GM19035 (cell line): ENCODE results near the gene EAF1.
"Not testable (repeated sequence)": the region's sequence is repeated elsewhere in the genome, so short reads cannot be mapped to it uniquely, and the experiment has no call there.

Source experiments
- ATAC-seq: cut with Tn5 transposase; IDR thresholded peaks from one replicate; pipeline ENCODE4 v1.9.1; 2021; ENCODE audit not compliant: unreplicated experiment

EAF1 gene

GRCh38 chr3:15427182-15427880 lies at the start of gene EAF1, which contains the start of gene METTL6:
Gene EAF1, plus strand, starts transcription at chr3:15427598. Its CDS starts 182 bp downstream, at chr3:15427780.
Gene METTL6, minus strand, starts transcription at chr3:15427544. Its CDS starts 1,033 bp downstream, at chr3:15426511.
- peak; percentile 88 for ATAC-seq

DNA sequence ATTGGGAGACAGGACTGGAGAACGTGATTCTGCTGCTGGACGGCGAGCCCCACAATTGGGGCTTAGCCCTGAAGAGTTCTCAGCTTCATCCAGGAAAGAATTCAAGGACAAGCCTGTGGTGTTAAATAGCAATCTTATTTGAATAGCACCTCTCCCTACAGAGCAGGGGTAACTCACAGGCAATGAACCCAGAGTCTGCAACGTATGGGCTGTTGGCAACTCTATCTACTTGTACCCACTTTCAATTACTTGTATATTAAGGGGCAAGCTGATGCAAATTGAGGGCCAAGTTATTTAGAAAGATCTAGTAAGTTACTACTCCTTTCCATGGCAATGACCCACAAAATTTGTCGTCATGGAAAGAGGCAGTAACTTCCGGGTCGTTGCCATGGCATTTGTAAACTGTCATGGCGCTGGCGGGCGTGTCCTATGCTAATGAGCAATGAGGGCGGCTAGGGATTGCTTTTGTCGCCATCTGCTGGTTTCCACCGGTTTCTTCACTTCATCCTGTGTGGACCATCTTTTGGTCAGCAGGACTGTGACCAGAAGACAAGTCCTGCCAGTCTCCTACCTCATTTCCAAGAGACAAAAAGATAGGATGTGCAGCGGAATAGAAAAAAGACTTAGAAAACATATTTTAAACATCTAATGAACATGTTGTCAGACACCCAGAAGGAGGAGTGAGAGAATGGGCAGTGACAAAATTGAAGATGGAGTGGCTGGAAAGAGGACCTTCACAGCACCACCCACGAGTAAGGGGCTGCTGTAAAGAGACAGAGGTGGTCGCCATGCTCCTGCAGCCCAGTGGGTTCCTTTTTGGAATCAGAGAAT lies 49.2 kb upstream of the EAF1 start:
- ATAC-seq: peak; percentile 92

- ATAC-seq: no peak
These were observed 46.2 kb upstream of the EAF1 start for GRCh38 chr3:15380980-15381890.

DNA sequence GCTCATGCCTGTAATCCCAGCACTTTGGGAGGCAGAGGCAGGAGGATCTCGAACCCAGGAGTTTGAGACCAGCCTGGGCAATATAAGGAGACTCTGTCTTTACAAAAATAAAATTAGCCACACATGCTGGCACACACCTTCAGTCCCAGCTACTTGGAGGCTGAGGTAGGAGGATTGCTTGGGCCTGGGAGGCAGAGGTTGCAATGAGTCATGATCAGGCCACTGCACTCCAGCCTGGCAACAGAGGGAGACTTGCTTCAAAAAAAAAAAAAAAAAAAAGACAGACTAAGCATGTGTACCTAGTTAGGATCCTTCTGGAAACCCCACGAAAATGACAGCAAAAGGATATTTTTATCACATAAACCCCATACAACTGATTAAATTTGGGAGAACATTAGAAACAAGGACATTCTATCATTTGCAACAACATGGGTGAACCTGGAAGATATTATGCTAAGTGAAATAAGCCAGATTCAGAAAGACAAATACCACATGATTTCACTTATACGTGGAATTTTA lies 44.9 kb upstream of the EAF1 start:
- ATAC-seq: no peak

- peak; percentile 85 for ATAC-seq
These were observed 42.7 kb upstream of the EAF1 start for GRCh38 chr3:15384510-15385237.

DNA sequence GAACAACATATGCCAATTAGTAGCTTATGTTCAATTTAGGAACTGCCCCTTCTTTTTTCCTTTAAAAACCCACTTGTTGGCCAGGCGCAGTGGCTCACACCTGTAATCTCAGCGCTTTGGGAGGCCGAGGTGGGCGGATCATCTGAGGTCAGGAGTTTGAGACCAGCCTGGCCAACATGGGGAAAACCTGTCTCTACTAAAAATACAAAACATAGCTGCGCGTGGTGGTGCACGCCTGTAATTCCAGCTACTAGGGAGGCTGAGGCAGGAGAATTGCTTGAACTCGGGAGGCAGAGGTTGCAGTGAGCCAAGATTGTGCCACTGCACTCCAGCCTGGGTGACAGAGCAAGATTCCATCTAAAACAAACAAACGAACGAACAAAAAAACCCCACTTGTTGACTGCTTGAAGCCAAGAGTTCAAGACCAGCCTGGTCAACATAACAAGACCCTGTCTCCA lies 42.1 kb upstream of the EAF1 start:
- ATAC-seq: peak; percentile 13

DNA sequence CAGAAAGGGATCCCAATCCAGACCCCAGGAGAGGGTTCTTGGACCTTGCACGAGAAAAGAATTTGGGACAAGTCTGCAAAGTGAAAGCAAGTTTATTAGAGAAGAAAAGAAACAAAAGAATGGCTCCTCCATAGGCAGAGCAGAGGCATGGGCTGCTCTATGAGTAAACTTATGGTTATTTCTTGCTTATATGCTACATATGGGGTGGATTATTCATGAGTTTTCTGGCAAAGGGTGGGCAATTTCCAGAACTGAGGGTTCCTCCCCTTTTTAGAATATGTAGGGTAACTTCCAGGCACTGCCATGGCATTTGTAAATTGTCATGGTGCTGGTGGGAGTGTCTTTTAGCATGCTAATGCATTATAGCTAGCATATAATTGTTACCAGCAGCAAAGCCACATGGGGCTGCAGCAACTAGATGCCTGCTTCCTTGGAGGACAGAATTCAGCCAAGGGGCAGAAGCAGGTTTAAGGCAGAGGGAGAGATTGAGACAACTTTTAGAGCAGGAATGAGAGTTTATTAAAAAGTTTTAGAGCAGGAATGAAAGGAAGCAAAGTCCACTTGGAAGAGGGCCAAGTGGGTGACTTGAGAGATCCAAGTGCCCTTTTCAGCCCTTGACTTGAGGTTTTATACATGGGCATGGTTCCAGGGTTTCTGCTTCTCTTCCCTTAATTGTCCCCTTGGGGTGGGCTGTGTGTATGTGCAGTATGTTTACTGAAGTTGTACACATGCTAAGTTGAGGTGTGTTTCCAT lies 41.3 kb upstream of the EAF1 start:
- ATAC-seq: no peak

DNA sequence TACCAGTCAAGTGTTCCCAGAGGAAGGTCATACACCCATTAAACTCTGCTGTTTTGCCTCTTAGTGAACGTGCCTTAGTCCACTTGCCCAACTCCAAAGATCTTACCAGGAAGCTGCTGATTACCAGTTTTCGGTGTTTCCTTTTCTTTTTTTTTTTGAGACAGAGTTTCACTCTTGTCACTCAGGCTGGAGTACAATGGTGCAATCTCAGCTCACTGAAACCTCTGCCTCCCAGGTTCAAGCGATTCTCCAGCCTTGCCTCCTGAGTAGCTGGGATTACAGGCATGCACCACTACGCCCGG lies 40.8 kb upstream of the EAF1 start:
- not testable (repeated sequence) for ATAC-seq

GRCh38 chr3:15387171-15387581 lies 40.2 kb upstream of the EAF1 start:
- no peak for ATAC-seq

GRCh38 chr3:15387735-15388134 lies 39.7 kb upstream of the EAF1 start:
- no peak for ATAC-seq

- ATAC-seq: not testable (repeated sequence)
These were observed 39.1 kb upstream of the EAF1 start for GRCh38 chr3:15388335-15388734.

GRCh38 chr3:15390460-15390859 lies 36.9 kb upstream of the EAF1 start:
- no peak for ATAC-seq

- no peak for ATAC-seq
These were observed 36.4 kb upstream of the EAF1 start for GRCh38 chr3:15391007-15391406.

- not testable (repeated sequence) for ATAC-seq
These were observed 34.1 kb upstream of the EAF1 start for GRCh38 chr3:15393252-15393651.

GRCh38 chr3:15398731-15399133 lies 28.7 kb upstream of the EAF1 start:
- not testable (repeated sequence) for ATAC-seq

- no peak for ATAC-seq
These were observed 27.4 kb upstream of the EAF1 start for GRCh38 chr3:15399970-15400369.

DNA sequence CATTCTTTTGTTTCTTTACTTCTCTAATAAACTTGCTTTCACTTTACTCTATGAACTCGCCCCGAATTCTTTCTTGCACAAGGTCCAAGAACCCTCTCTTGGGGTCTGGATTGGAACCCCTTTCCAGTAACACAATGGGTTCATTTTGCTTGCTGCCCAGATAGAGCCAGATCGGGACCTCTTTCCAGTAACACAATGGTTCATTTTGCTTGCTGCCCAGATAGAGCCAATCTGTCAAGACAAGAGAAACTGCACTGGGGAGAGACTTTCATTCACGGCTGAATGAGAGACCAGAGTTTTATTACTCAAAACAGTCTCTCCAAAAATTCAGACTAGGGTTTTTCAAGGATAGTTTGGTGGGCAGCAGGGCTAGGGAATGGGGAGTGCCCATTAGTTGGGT lies 25.5 kb upstream of the EAF1 start:
- no peak for ATAC-seq

- ATAC-seq: no peak
These were observed 23.9 kb upstream of the EAF1 start for GRCh38 chr3:15403495-15403894.

DNA sequence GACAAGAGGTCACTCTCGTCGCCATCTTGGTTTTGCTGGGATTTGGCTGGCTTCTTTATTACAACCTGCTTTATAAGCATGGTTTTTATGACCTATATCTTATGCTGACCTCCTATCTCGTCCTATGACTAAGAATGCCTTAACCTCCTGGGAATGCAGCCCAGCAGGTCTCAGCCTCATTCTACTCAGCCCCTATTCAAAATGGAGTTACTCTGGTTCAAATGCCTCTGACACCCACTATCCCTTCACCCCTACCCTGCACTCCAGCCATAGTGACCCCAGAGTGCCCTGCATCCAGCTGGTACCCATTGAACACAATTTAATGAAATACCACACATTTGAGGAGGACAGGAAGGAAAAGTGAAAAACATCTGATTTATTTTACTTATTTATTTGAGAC lies 23.4 kb upstream of the EAF1 start:
- ATAC-seq: no peak

DNA sequence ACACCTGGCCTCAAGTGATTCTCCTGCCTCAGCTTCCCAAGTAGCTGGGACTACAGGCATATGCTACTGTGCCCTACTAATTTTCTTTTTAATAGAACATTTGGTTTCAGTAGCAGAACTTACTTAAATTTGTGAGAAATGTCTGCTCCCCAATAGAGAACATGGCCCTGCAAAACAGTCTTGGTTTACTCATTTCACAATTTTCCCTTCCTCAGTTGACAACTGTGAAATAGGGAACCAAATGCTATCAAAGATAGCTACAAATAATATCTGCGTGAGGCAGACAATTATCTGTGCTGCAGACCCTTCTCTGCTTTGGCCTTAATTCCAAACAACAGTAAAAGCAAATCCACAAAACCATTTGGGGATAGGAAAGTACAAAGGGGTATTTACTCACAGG lies 22.6 kb upstream of the EAF1 start:
- ATAC-seq: no peak
